Neural cell (in vitro differentiated cells): ENCODE measurements around the gene SLC6A7. TPM values are rescaled to one million over a fixed set of nuclear protein-coding genes. Genes with fewer than 3 reads are reported as not detected.

Source experiments
- H2AFZ ChIP-seq: fragments of 200-600, 300-800 bp; sonication (generic), shearing (Covaris generic); 2 replicates; pipeline ENCODE4 v1.6.0; 2014; ENCODE audit warnings: low read depth, mild to moderate bottlenecking, antibody characterized with exemption, low read length, moderate library complexity
- H3F3A ChIP-seq: fragments of 200-600 bp; shearing (Covaris generic); 2 replicates; pipeline ENCODE4 v1.6.1; 2016; ENCODE audit warnings: mild to moderate bottlenecking, moderate library complexity, mixed read lengths, antibody characterized with exemption, low read length; ENCODE audit not compliant: insufficient read depth, poor library complexity, severe bottlenecking
- H3K27ac ChIP-seq: fragments of 200-600, 300-800 bp; sonication (generic), shearing (Covaris generic); 2 replicates; pipeline ENCODE4 v1.5.1; 2014; ENCODE audit warnings: mild to moderate bottlenecking, low read length, moderate library complexity
- H3K27me3 ChIP-seq: fragments of 300-800, 200-600 bp; sonication (generic), shearing (Covaris generic); 2 replicates; pipeline ENCODE4 v1.6.0; 2014; ENCODE audit warnings: mild to moderate bottlenecking, low read depth, low read length, moderate library complexity; ENCODE audit not compliant: insufficient read depth
- H3K36me3 ChIP-seq: fragments of 300-800, 200-600 bp; sonication (generic), shearing (Covaris generic); 2 replicates; pipeline ENCODE4 v1.5.1; 2014; ENCODE audit warnings: mild to moderate bottlenecking, antibody characterized with exemption, low read length, moderate library complexity; ENCODE audit not compliant: insufficient read depth
- H3K4me2 ChIP-seq: fragments of 300-800, 200-600 bp; sonication (generic), shearing (Covaris generic); 2 replicates; pipeline ENCODE4 v1.6.0; 2014; ENCODE audit warnings: mild to moderate bottlenecking, low read length
- H3K4me3 ChIP-seq: fragments of 300-800, 200-600 bp; sonication (generic), shearing (Covaris generic); 2 replicates; pipeline ENCODE4 v1.5.1; 2014; ENCODE audit warnings: mild to moderate bottlenecking, low read length, moderate library complexity
- H3K79me2 ChIP-seq: fragments of 200-600 bp; shearing (Covaris generic); replicated peaks from 2 replicates; pipeline ENCODE4 v1.6.0; 2014; ENCODE audit warnings: mild to moderate bottlenecking, low read length, moderate library complexity; ENCODE audit not compliant: insufficient read depth
- H3K9ac ChIP-seq: fragments of 300-800, 200-600 bp; sonication (generic), shearing (Covaris generic); 2 replicates; pipeline ENCODE4 v1.6.1; 2016; ENCODE audit warnings: mild to moderate bottlenecking, low read length, mixed read lengths
- H3K9me2 ChIP-seq: fragments of 200-600 bp; shearing (Covaris generic); 2 replicates; pipeline ENCODE4 v1.6.1; 2016; ENCODE audit warnings: mild to moderate bottlenecking, low read length, mixed read lengths; ENCODE audit not compliant: insufficient read depth
- H3K9me3 ChIP-seq: fragments of 200-600, 300-800 bp; sonication (generic), shearing (Covaris generic); 2 replicates; pipeline ENCODE4 v1.6.1; 2016; ENCODE audit warnings: mild to moderate bottlenecking, mixed run types, low read length, moderate library complexity, mixed read lengths
- H4K20me1 ChIP-seq: fragments of 200-600 bp; shearing (Covaris generic); 2 replicates; pipeline ENCODE4 v1.6.1; 2016; ENCODE audit warnings: mild to moderate bottlenecking, mixed run types; ENCODE audit not compliant: insufficient read depth
- CTCF ChIP-seq: fragments of 450-650 bp; IDR thresholded peaks from 2 replicates; pipeline ENCODE4 v1.5.1; 2014; ENCODE audit warnings: antibody characterized with exemption, mild to moderate bottlenecking, moderate library complexity; ENCODE audit not compliant: poor library complexity, severe bottlenecking
- EP300 ChIP-seq: fragments of 450-650 bp; conservative IDR thresholded peaks from 2 replicates; pipeline ENCODE4 v1.6.1; 2014; ENCODE audit warnings: antibody characterized with exemption, mild to moderate bottlenecking, moderate library complexity; ENCODE audit not compliant: poor library complexity, severe bottlenecking
- EZH2 ChIP-seq: fragments of 200-600, 300-800 bp; shearing (Covaris generic), sonication (generic); IDR thresholded peaks from 2 replicates; pipeline ENCODE4 v1.6.1; 2014; ENCODE audit warnings: antibody characterized with exemption, low read length, borderline replicate concordance, mild to moderate bottlenecking; ENCODE audit not compliant: insufficient read depth, poor library complexity, severe bottlenecking
- MXI1 ChIP-seq: fragments of 450-650 bp; conservative IDR thresholded peaks from 2 replicates; pipeline ENCODE4 v1.6.1; 2014; ENCODE audit warnings: antibody characterized with exemption, mild to moderate bottlenecking; ENCODE audit not compliant: poor library complexity, severe bottlenecking
- POLR2AphosphoS5 ChIP-seq: IDR thresholded peaks from 2 replicates; pipeline ENCODE4 v1.6.1; 2012
- RAD21 ChIP-seq: fragments of 450-650 bp; conservative IDR thresholded peaks from 2 replicates; pipeline ENCODE4 v1.6.1; 2014; ENCODE audit warnings: antibody characterized with exemption, mild to moderate bottlenecking, moderate library complexity
- REST ChIP-seq: IDR thresholded peaks from 2 replicates; pipeline ENCODE4 v1.6.1; 2012; ENCODE audit warnings: borderline replicate concordance
- SMC3 ChIP-seq: fragments of 450-650 bp; conservative IDR thresholded peaks from 2 replicates; pipeline ENCODE4 v1.6.1; 2014; ENCODE audit warnings: antibody characterized with exemption, mild to moderate bottlenecking, moderate library complexity; ENCODE audit not compliant: poor library complexity
- TAF1 ChIP-seq: IDR thresholded peaks from 2 replicates; pipeline ENCODE4 v1.6.1; 2012; ENCODE audit warnings: low read depth
- polyA plus RNA-seq: library from polyadenylated mRNA; depleted of rRNA; stranded (reverse); fragments of >200 nt; gene quantifications from 2 replicates; pipeline ENCODE4 v1.2.3, GENCODE V29; 2014

The SLC6A7 gene
- polyA plus RNA-seq, 1 donor from 2014 or later: 4.6 TPM

- Histone ChIP-seq H3K4me3 (no peak overlapping the region), H2AFZ (no peak overlapping the region), H3K27me3 (no peaks in the 10 kb centered on the region), H3K9me3 (no peaks in the 10 kb centered on the region), H4K20me1 (no peaks in the 10 kb centered on the region), H3F3A (no peaks in the 10 kb centered on the region), H3K27ac (no peak overlapping the region), H3K79me2 (no peaks in the 10 kb centered on the region), H3K9me2 (no peaks in the 10 kb centered on the region), H3K36me3 (peaks cover 1% of the 10 kb centered on the region), H3K4me2 (no peak overlapping the region), H3K9ac (no peak overlapping the region)
- no peak for TF ChIP-seq MXI1
- no peak for TF ChIP-seq RAD21
- no peak for TF ChIP-seq EP300
- TF ChIP-seq SMC3: no peak
- no peak for TF ChIP-seq CTCF
- TF ChIP-seq REST: no peak
- TF ChIP-seq TAF1: no peak
- no peak for TF ChIP-seq POLR2AphosphoS5
- no peak for TF ChIP-seq EZH2
Observed at GRCh38 chr5:150252489-150252888, 62.6 kb downstream of the SLC6A7 start.

- Histone ChIP-seq H3K36me3 (no peaks in the 10 kb centered on the region), H3K9me3 (no peaks in the 10 kb centered on the region), H3K27me3 (no peaks in the 10 kb centered on the region), H4K20me1 (no peaks in the 10 kb centered on the region), H3K4me3 (no peak overlapping the region), H3F3A (no peaks in the 10 kb centered on the region), H3K4me2 (no peak overlapping the region), H3K27ac (no peak overlapping the region), H3K9me2 (no peaks in the 10 kb centered on the region), H3K79me2 (no peaks in the 10 kb centered on the region), H2AFZ (no peak overlapping the region), H3K9ac (no peak overlapping the region)
- TF ChIP-seq POLR2AphosphoS5 (no peak), CTCF (no peak), REST (no peak), EZH2 (no peak), SMC3 (no peak), TAF1 (no peak), RAD21 (no peak), EP300 (no peak), MXI1 (no peak)
Observed at GRCh38 chr5:150253416-150254208, 63.8 kb downstream of the SLC6A7 start.
